HepG2 (cell line): Measurements from ENCODE around the gene IL1RAPL2.

ENCODE experiments used
- ARNT ChIP-seq: fragments of 450-650 bp; IDR thresholded peaks from 2 replicates; pipeline ENCODE4 v1.6.1; 2017
- BHLHE40 ChIP-seq: IDR thresholded peaks from 2 replicates; pipeline ENCODE4 v1.6.1; 2011; ENCODE audit warnings: low read length, improper control_type of control experiment
- CHD2 ChIP-seq: IDR thresholded peaks from 2 replicates; pipeline ENCODE4 v1.6.1; 2011; ENCODE audit warnings: low read depth, low read length, improper control_type of control experiment
- NRL ChIP-seq: sonication (generic); formaldehyde crosslinking; IDR thresholded peaks from 2 replicates; pipeline ENCODE4 v1.5.0; 2020; ENCODE audit warnings: missing genetic modification reagents, mild to moderate bottlenecking, moderate library complexity, borderline replicate concordance
- ZNF263 ChIP-seq: sonication (generic); formaldehyde crosslinking; IDR thresholded peaks from 2 replicates; pipeline ENCODE4 v1.4.0; 2020; ENCODE audit warnings: missing genetic modification reagents
- ZNF292 ChIP-seq: sonication (generic); formaldehyde crosslinking; IDR thresholded peaks from 2 replicates; pipeline ENCODE4 v1.8.1; 2022; ENCODE audit warnings: mild to moderate bottlenecking, low read depth, missing genetic modification reagents, borderline replicate concordance
- ZNF350 ChIP-seq: sonication (generic); formaldehyde crosslinking; IDR thresholded peaks from 2 replicates; pipeline ENCODE4 v1.4.0; 2020; ENCODE audit warnings: mild to moderate bottlenecking, low read depth, missing genetic modification reagents, borderline replicate concordance
- ZNF629 ChIP-seq: sonication (generic); formaldehyde crosslinking; conservative IDR thresholded peaks from 2 replicates; pipeline ENCODE4 v1.5.0; 2020; ENCODE audit warnings: missing genetic modification reagents
- ZNF652 ChIP-seq: IDR thresholded peaks from 2 replicates; pipeline ENCODE4 v1.6.1; 2016; ENCODE audit warnings: low read depth, borderline replicate concordance
- ZNF777 ChIP-seq: sonication (generic); formaldehyde crosslinking; IDR thresholded peaks from 2 replicates; pipeline ENCODE4 v1.4.0; 2020; ENCODE audit warnings: missing genetic modification reagents
- TF ChIP-seq, protein P1 (sequence below): sonication (generic); formaldehyde crosslinking; IDR thresholded peaks from 2 replicates; pipeline ENCODE4 v1.5.0; 2020; ENCODE audit warnings: mild to moderate bottlenecking, missing genetic modification reagents, moderate library complexity
- TF ChIP-seq, protein P2 (sequence below), 2 experiments: sonication (generic) in 1 of 2; formaldehyde crosslinking in 1 of 2; IDR thresholded peaks; 2 replicates each; pipeline versions ENCODE4 v1.4.0 to v1.6.1; 2016 to 2020; ENCODE audit warnings: borderline replicate concordance in 1 of 2, low read depth in 1 of 2, mild to moderate bottlenecking in 1 of 2, missing genetic modification reagents in 1 of 2

DNA sequence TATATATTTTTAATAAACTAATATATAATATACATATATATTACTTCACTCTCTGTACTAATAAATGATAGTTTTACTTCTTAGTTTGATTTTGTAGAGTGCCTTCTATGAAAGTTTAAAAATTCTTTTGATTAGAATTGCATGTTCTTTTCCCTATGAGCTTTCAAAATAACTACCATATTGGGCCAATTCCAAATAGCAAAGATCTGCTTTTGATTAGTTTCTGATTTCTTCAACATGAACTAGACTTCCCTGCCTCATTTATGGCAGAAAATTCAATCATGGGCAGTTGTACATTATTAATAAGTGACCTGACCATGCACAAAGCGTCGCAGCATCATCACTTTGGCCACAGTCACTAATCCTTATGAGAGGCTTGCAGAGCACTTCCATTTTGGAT lies 703.4 kb downstream of the IL1RAPL2 start:
- TF ChIP-seq, protein P1, sequence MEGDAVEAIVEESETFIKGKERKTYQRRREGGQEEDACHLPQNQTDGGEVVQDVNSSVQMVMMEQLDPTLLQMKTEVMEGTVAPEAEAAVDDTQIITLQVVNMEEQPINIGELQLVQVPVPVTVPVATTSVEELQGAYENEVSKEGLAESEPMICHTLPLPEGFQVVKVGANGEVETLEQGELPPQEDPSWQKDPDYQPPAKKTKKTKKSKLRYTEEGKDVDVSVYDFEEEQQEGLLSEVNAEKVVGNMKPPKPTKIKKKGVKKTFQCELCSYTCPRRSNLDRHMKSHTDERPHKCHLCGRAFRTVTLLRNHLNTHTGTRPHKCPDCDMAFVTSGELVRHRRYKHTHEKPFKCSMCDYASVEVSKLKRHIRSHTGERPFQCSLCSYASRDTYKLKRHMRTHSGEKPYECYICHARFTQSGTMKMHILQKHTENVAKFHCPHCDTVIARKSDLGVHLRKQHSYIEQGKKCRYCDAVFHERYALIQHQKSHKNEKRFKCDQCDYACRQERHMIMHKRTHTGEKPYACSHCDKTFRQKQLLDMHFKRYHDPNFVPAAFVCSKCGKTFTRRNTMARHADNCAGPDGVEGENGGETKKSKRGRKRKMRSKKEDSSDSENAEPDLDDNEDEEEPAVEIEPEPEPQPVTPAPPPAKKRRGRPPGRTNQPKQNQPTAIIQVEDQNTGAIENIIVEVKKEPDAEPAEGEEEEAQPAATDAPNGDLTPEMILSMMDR (CRISPR knock-in tag) = no peak
- TF ChIP-seq CHD2 (no peak), ZNF652 (CRISPR knock-in tag) (no peak), ZNF350 (CRISPR knock-in tag) (no peak), ZNF263 (CRISPR knock-in tag) (no peak), BHLHE40 (no peak), ZNF777 (CRISPR knock-in tag) (no peak), ZNF629 (no peak), ZNF292 (no peak), ARNT (no peak), NRL (CRISPR knock-in tag) (no peak)
- TF ChIP-seq, protein P2, sequence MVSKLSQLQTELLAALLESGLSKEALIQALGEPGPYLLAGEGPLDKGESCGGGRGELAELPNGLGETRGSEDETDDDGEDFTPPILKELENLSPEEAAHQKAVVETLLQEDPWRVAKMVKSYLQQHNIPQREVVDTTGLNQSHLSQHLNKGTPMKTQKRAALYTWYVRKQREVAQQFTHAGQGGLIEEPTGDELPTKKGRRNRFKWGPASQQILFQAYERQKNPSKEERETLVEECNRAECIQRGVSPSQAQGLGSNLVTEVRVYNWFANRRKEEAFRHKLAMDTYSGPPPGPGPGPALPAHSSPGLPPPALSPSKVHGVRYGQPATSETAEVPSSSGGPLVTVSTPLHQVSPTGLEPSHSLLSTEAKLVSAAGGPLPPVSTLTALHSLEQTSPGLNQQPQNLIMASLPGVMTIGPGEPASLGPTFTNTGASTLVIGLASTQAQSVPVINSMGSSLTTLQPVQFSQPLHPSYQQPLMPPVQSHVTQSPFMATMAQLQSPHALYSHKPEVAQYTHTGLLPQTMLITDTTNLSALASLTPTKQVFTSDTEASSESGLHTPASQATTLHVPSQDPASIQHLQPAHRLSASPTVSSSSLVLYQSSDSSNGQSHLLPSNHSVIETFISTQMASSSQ (IDR thresholded peaks at IDR 0.05; ENCODE audit: low read depth) = no peak
- TF ChIP-seq, protein P2 (CRISPR knock-in tag; IDR thresholded peaks at IDR 0.05; ENCODE audit: borderline replicate concordance) = no peak
